PC-9 (cell line): ENCODE data around the gene HTRA1. TPM values are rescaled to one million over a fixed set of nuclear protein-coding genes. Genes with fewer than 3 reads are reported as not detected.

ENCODE experiments used
- Bru-seq: library from RNA; stranded (reverse); fragments of 400-500 nt; gene quantifications from one replicate; lab custom pipeline; 2021; lab: Mats Ljungman, UMichigan
- BruChase-seq, 2 experiments: library from RNA; stranded (reverse); fragments of 400-500 nt; gene quantifications; one replicate each; lab custom pipeline; 2021; lab: Mats Ljungman, UMichigan
- BruUV-seq: library from RNA; stranded (reverse); fragments of 400-500 nt; replicated peaks from 2 replicates; lab custom pipeline; 2021; lab: Mats Ljungman, UMichigan
- CTCF ChIA-PET: fragments of 300-600 bp; sonication (Branson Sonifier 250); formaldehyde crosslinking; loops from one replicate; lab custom pipeline; 2022; ENCODE audit warnings: antibody characterized with exemption; lab: Charles Lee
- POLR2A ChIA-PET: fragments of 300-600 bp; sonication (Branson Sonifier 250); formaldehyde crosslinking; loops from one replicate; lab custom pipeline; 2022; ENCODE audit warnings: antibody characterized with exemption; ENCODE audit not compliant: unreplicated experiment; lab: Charles Lee
- DNase-seq, 2 experiments: peaks; one replicate each; pipeline versions ENCODE4 v3.0.0 to v3.0.0-alpha.2; 2015 to 2022; ENCODE audit warnings: mixed read lengths in 1 of 2
- H2AFZ ChIP-seq: fragments of 200-600 bp; sonication (generic); 2 replicates; pipeline ENCODE4 v1.8.1; 2017; ENCODE audit warnings: antibody characterized with exemption
- H3F3A ChIP-seq: fragments of 200-600 bp; sonication (generic); 2 replicates; pipeline ENCODE4 v1.8.1; 2017; ENCODE audit warnings: antibody characterized with exemption, mild to moderate bottlenecking, low read depth; ENCODE audit not compliant: insufficient read depth
- H3K27ac ChIP-seq: fragments of 200-600 bp; sonication (generic); 2 replicates; pipeline ENCODE4 v1.6.1; 2016; ENCODE audit warnings: mixed run types
- H3K27me3 ChIP-seq: fragments of 200-600 bp; sonication (generic); 2 replicates; pipeline ENCODE4 v1.6.1; 2016; ENCODE audit warnings: low read depth, mixed run types; ENCODE audit not compliant: insufficient read depth
- H3K36me3 ChIP-seq: fragments of 200-600 bp; sonication (generic); 2 replicates; pipeline ENCODE4 v1.6.1; 2016; ENCODE audit warnings: low read depth, mixed run types
- H3K4me1 ChIP-seq: fragments of 200-600 bp; sonication (generic); replicated peaks from 2 replicates; pipeline ENCODE4 v1.6.1; 2016; ENCODE audit warnings: mixed run types; ENCODE audit not compliant: insufficient read depth
- H3K4me2 ChIP-seq: fragments of 200-600 bp; sonication (generic); 2 replicates; pipeline ENCODE4 v1.6.1; 2017; ENCODE audit warnings: mixed run types
- H3K4me3 ChIP-seq: fragments of 200-600 bp; sonication (generic); 2 replicates; pipeline ENCODE4 v1.6.1; 2016; ENCODE audit warnings: mixed run types
- H3K79me2 ChIP-seq: fragments of 200-600 bp; sonication (generic); 2 replicates; pipeline ENCODE4 v1.6.1; 2017; ENCODE audit warnings: low read depth, mixed run types
- H3K9me2 ChIP-seq: fragments of 200-600 bp; sonication (generic); 2 replicates; pipeline ENCODE4 v1.8.1; 2017; ENCODE audit warnings: mild to moderate bottlenecking; ENCODE audit not compliant: insufficient read depth
- H3K9me3 ChIP-seq: fragments of 200-600 bp; sonication (generic); 2 replicates; pipeline ENCODE4 v1.8.1; 2016; ENCODE audit warnings: low read depth; ENCODE audit not compliant: insufficient read depth
- H4K20me1 ChIP-seq: fragments of 200-600 bp; sonication (generic); 2 replicates; pipeline ENCODE4 v1.8.1; 2017; ENCODE audit not compliant: insufficient read depth
- EZH2 ChIP-seq: fragments of 200-600 bp; sonication (generic); IDR thresholded peaks from 2 replicates; pipeline ENCODE4 v1.8.0; 2017; ENCODE audit warnings: antibody characterized with exemption, low read depth
- intact Hi-C: fragments of 100-400 bp; cut with micrococcal nuclease; formaldehyde crosslinking; loops from one replicate; pipeline ENCODE4 v1.10.0; 2022; ENCODE audit not compliant: unreplicated experiment
- long read RNA-seq: library from polyadenylated mRNA; stranded (forward); transcript quantifications from one replicate; pipeline ENCODE4 v2.0.0, GENCODE V29; 2022
- total RNA-seq: library from RNA; stranded (reverse); gene quantifications from 2 replicates; pipeline ENCODE4 v1.2.3, GENCODE V29; 2021
- TF ChIP-seq, protein P1 (sequence below): fragments of 200-600 bp; sonication (generic); conservative IDR thresholded peaks from 2 replicates; pipeline ENCODE4 v1.6.1; 2017; ENCODE audit warnings: mixed run types, antibody characterized with exemption, mild to moderate bottlenecking, moderate library complexity

HTRA1 gene
- 14.9 and 18.0 TPM in 2 replicates for total RNA-seq
- Bru-seq, nascent RNA = percentile 41 among the genes with signal in this experiment
- BruChase-seq, experiment 1, labeled RNA remaining after a 2-hour chase = percentile 35 among the genes with signal in this experiment
- BruChase-seq, experiment 2, labeled RNA remaining after a 6-hour chase = percentile 43 among the genes with signal in this experiment
- long read RNA-seq, transcript HTRA1-201 (9 exons, 2,120 nt) = major isoform, 17 of 26 reads
- long read RNA-seq, partial matches to known transcripts = 0 of 26 reads
- long read RNA-seq, other reads (novel, unspliced or antisense) = 8 of 26 reads

- intact Hi-C loops = no loop called here
- Histone ChIP-seq H3K27ac (no peak within 1 kb of the TSS), H3K4me1 (no peaks in the 10 kb centered on the region), H3K79me2 (no peaks in the 10 kb centered on the region), H4K20me1 (no peaks in the 10 kb centered on the region), H3K4me3 (no peak within 1 kb of the TSS), H3K9me2 (no peaks in the 10 kb centered on the region), H3K36me3 (no peaks in the 10 kb centered on the region), H3F3A (no peaks in the 10 kb centered on the region), H3K27me3 (peaks cover 9% of the 10 kb centered on the region), H3K9me3 (no peaks in the 10 kb centered on the region), H2AFZ (no peak within 1 kb of the TSS), H3K4me2 (no peak within 1 kb of the TSS)
- ChIA-PET POLR2A (no interaction called here), CTCF (no interaction called here)
- TF ChIP-seq, protein P1, sequence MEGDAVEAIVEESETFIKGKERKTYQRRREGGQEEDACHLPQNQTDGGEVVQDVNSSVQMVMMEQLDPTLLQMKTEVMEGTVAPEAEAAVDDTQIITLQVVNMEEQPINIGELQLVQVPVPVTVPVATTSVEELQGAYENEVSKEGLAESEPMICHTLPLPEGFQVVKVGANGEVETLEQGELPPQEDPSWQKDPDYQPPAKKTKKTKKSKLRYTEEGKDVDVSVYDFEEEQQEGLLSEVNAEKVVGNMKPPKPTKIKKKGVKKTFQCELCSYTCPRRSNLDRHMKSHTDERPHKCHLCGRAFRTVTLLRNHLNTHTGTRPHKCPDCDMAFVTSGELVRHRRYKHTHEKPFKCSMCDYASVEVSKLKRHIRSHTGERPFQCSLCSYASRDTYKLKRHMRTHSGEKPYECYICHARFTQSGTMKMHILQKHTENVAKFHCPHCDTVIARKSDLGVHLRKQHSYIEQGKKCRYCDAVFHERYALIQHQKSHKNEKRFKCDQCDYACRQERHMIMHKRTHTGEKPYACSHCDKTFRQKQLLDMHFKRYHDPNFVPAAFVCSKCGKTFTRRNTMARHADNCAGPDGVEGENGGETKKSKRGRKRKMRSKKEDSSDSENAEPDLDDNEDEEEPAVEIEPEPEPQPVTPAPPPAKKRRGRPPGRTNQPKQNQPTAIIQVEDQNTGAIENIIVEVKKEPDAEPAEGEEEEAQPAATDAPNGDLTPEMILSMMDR = no peak
- TF ChIP-seq EZH2 = no peak
- peak in 1 of 2 experiments; percentile 61 for DNase-seq
- BruUV-seq = no TSS peak
Observed at GRCh38 chr10:122461367-122461728, at the start of gene HTRA1. Gene HTRA1, plus strand, starts transcription at chr10:122461553. Its CDS starts 100 bp downstream, at chr10:122461653.

DNA sequence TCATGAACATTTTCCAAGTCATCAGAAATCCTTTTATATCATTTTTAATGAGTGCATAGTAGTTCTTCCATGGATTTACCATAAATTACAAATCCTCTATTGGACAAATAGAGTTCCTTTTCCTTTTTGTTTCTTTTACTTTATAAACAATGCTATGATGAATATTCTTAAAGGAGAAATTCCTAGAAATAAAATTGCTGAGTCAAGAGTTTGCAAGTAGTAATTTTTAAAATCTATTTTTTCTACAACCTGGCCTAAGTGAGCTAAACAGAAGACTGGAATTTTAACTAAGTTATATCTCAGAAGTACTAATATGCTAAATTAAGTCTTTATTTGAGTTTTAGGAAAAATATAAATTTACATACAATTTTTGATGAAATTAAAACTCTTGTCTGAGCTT lies 48.0 kb upstream of the HTRA1 start:
- H3K9me3 ChIP-seq = no peaks in the 10 kb centered on the region
- H3K36me3 ChIP-seq = no peaks in the 10 kb centered on the region; the same call in 1 of the 2 replicates
- no peaks in the 10 kb centered on the region for H3K79me2 ChIP-seq
- no peaks in the 10 kb centered on the region for H3K9me2 ChIP-seq
- no peaks in the 10 kb centered on the region for H3K27me3 ChIP-seq
- no TSS peak for BruUV-seq
- POLR2A ChIA-PET = interaction anchor here (0.7 kb wide), 1 partner anchor 246 kb away, joined by 3 read pairs; no protein-coding TSS in a partner anchor
- H3K4me2 ChIP-seq = no peak overlapping the region
- no peak overlapping the region for H2AFZ ChIP-seq
- no peaks in the 10 kb centered on the region for H4K20me1 ChIP-seq
- TF ChIP-seq EZH2 = no peak
- TF ChIP-seq, protein P1 = no peak
- H3F3A ChIP-seq = no peaks in the 10 kb centered on the region
- no peak overlapping the region for H3K27ac ChIP-seq
- no peak for DNase-seq
- no peaks in the 10 kb centered on the region for H3K4me1 ChIP-seq
- intact Hi-C loops = no loop called here
- CTCF ChIA-PET = no interaction called here
- no peak overlapping the region for H3K4me3 ChIP-seq

DNA sequence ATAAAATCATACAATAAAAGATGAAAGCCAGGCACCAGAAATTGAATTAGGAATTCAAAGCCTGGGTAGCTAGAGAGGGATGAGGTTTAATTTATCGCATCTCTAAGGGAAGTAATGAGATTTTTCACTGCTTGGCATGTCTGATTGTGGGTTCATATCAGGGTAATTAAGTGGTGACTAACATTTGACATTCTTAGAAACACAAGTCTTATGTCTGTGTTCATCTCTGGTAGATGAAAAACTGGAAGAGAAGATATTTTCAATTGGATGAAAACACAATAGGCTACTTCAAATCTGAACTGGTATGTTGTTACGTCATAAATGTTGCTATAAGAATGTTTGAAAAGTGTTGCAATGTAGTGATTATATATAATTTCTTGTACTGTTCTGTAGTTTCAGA lies 43.7 kb upstream of the HTRA1 start:
- no peaks in the 10 kb centered on the region for H4K20me1 ChIP-seq
- no peaks in the 10 kb centered on the region for H3K27me3 ChIP-seq
- no peaks in the 10 kb centered on the region for H3K9me3 ChIP-seq
- intact Hi-C loops = loop anchor here (1.0 to 5.0 kb wide), 2 partner anchors 13 to 75 kb away; no protein-coding TSS in a partner anchor
- no peak overlapping the region for H3K4me3 ChIP-seq
- H3K9me2 ChIP-seq = no peaks in the 10 kb centered on the region
- CTCF ChIA-PET = no interaction called here
- TF ChIP-seq, protein P1 = no peak
- no peak for TF ChIP-seq EZH2
- H2AFZ ChIP-seq = no peak overlapping the region
- H3K4me1 ChIP-seq = no peaks in the 10 kb centered on the region
- H3K79me2 ChIP-seq = no peaks in the 10 kb centered on the region
- no TSS peak for BruUV-seq
- H3F3A ChIP-seq = no peaks in the 10 kb centered on the region
- H3K4me2 ChIP-seq = no peak overlapping the region
- POLR2A ChIA-PET = no interaction called here
- no peak for DNase-seq
- no peaks in the 10 kb centered on the region; the same call in 1 of the 2 replicates for H3K36me3 ChIP-seq
- no peak overlapping the region for H3K27ac ChIP-seq
